Right ventricle myocardium inferior (tissue), 1 donor: ENCODE data around the gene BARX2. TPM values are rescaled to one million over a fixed set of nuclear protein-coding genes. Genes with fewer than 3 reads are reported as not detected.

Experiments used
- ATAC-seq: fragments of 200-7000 bp; cut with Tn5 transposase; one replicate; pipeline ENCODE4 v1.9.1; 2020; ENCODE audit warnings: mild to moderate bottlenecking, moderate library complexity
- DNase-seq: peaks from one replicate; pipeline ENCODE4 v3.0.0; 2021; ENCODE audit errors: missing footprints
- intact Hi-C: fragments of 100-400 bp; cut with DNase I; formaldehyde crosslinking; loops from one replicate; pipeline ENCODE4 v1.11.0; 2022
- total RNA-seq: library from RNA; stranded (reverse); fragmentation: NEBNext Ultra II Directional; extraction: Animal tissue kit (Norgen Biotek cat#: 25700); gene quantifications from one replicate; pipeline ENCODE4 v1.2.1, GENCODE V29; 2021
- donor health status: DM: no; HTN: yes; CAD: no; lungs with severe emphysema.

Gene BARX2
- total RNA-seq, 1 donor from 2014 or later = not detected

GRCh38 chr11:129457321-129457720, 81.7 kb downstream of the BARX2 start:
- intact Hi-C loops = no loop called here
- DNase-seq = no peak
- ATAC-seq = no peak

GRCh38 chr11:129458278-129458677, 82.6 kb downstream of the BARX2 start:
- intact Hi-C loops = no loop called here
- DNase-seq (no peak), ATAC-seq (no peak)

GRCh38 chr11:129458756-129459535, 83.3 kb downstream of the BARX2 start:
- DNase-seq (no peak), ATAC-seq (no peak)
- intact Hi-C loops = no loop called here

DNA sequence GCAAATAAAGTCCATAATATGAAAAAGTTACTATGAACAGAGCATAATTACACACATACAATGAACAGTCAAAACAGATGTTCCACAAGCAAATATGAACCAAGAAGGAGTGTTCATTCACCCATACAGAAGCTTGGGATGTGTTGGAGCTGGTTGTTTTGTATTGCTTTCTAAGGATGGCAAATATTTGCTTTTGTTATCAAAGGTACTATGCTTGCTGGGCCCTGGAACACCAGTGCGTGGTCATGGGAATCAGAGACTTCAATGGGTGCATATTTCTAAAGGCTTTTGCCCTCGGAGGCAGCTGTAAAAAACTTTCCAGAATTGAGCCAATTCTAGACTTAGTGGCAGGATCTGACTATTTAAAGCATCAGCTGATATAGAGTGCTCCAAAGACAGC, 85.1 kb downstream of the BARX2 start:
- ATAC-seq (no peak), DNase-seq (no peak)
- intact Hi-C loops = no loop called here

GRCh38 chr11:129484068-129484467, 108.4 kb downstream of the BARX2 start:
- intact Hi-C loops = no loop called here
- DNase-seq = no peak
- ATAC-seq = no peak

DNA sequence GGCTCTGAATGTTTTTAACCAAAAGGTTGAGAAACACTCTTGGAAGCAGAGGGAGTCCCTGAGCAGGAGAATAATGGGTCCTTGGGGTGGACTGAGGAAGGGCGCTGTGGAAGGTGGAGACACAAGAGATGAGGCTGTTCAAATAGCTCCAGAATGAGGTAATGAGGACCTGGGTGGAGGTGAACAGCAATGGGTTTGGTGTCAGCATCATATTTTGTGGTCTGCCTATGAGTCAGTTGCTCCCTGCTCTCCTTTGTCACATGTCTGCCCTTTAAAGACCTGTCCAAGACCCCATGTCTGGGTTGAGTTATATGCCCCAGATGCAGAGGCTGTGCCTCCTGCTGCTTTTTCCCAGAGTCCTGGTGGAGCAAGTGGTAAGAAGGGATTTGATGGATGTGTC, 113.6 kb downstream of the BARX2 start:
- intact Hi-C loops = no loop called here
- DNase-seq (no peak), ATAC-seq (no peak)

DNA sequence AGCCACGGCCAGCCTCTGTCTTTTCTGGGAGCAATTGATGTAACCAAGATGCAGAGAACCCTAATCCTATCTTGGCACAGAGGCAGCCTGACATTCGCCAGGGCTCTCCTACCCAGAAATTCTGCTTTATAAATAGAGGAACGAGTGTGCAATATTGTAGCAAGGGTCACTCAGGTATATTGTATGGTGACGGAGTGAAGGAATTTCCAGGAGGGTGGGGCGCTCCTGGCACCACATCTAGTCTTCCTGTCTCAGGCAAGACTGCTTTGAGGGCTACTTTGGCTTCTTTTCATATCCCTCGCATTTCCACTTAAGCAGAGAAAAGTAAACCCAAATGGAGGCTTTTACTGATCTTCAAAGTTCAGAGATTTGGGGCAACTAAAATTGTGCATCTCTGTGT, 114.4 kb downstream of the BARX2 start:
- intact Hi-C loops = no loop called here
- ATAC-seq (no peak), DNase-seq (no peak)

GRCh38 chr11:129493746-129494145, 118.1 kb downstream of the BARX2 start:
- DNase-seq (no peak), ATAC-seq (no peak)
- intact Hi-C loops = no loop called here

Other genes starting within 250 kb of the BARX2 start
- 6.4 TPM for gene ARHGAP32, start 183.5 kb upstream of the BARX2 start, total RNA-seq